Keratinocyte (primary cell): ENCODE results near the gene CYB561. TPM values are rescaled to one million over a fixed set of nuclear protein-coding genes. Genes with fewer than 3 reads are reported as not detected.

Experiments used
- DNase-seq: peaks from one replicate; pipeline ENCODE4 v3.0.0-alpha.2; 2011; ENCODE audit warnings: low read depth, missing footprints, low spot score
- FAIRE-seq: peaks from 2 replicates; lab custom pipeline; 2011; peaks lifted over from hg19 to GRCh38; lab: Jason Lieb, UNC
- H2AFZ ChIP-seq: 2 replicates; pipeline ENCODE4 v1.6.0; 2012; ENCODE audit warnings: low read length, control low read depth, inconsistent platforms; ENCODE audit not compliant: control insufficient read depth
- H3K27ac ChIP-seq: 2 replicates; pipeline ENCODE4 v1.5.1; 2011; ENCODE audit warnings: low read length; ENCODE audit not compliant: control insufficient read depth, insufficient read depth
- H3K27me3 ChIP-seq: 3 replicates; pipeline ENCODE4 v1.6.0; 2011; ENCODE audit warnings: low read length; ENCODE audit not compliant: control insufficient read depth, insufficient read depth; ENCODE audit errors: extremely low read depth
- H3K36me3 ChIP-seq, 2 experiments: 2 replicates in 1 of 2; 3 replicates in 1 of 2; pipeline ENCODE4 v1.5.1; 2011; ENCODE audit warnings: low read length in 2 of 2, mild to moderate bottlenecking in 1 of 2; ENCODE audit not compliant: control insufficient read depth in 2 of 2, insufficient read depth in 2 of 2; ENCODE audit errors: extremely low read depth in 1 of 2
- H3K4me1 ChIP-seq: 3 replicates; pipeline ENCODE4 v1.5.1; 2011; ENCODE audit warnings: low read length; ENCODE audit not compliant: control insufficient read depth, insufficient read depth; ENCODE audit errors: extremely low read depth
- H3K4me2 ChIP-seq: 3 replicates; pipeline ENCODE4 v1.6.0; 2011; ENCODE audit warnings: low read depth, low read length; ENCODE audit not compliant: control insufficient read depth, insufficient read depth; ENCODE audit errors: extremely low read depth
- H3K4me3 ChIP-seq, 3 experiments: fragments of 200-600 bp in 1 of 3; sonication (generic) in 1 of 3; 2 replicates in 2 of 3; 3 replicates in 1 of 3; pipeline ENCODE4 v1.5.1; 2011 to 2016; ENCODE audit warnings: low read length in 3 of 3, mild to moderate bottlenecking in 3 of 3, control low read depth in 2 of 3, inconsistent platforms in 1 of 3, low read depth in 1 of 3, mixed read lengths in 1 of 3, mixed run types in 1 of 3, moderate library complexity in 1 of 3; ENCODE audit not compliant: control insufficient read depth in 2 of 3, insufficient read depth in 2 of 3; ENCODE audit errors: extremely low read depth in 1 of 3
- H3K79me2 ChIP-seq: 2 replicates; pipeline ENCODE4 v1.6.0; 2012; ENCODE audit warnings: low read length; ENCODE audit not compliant: control insufficient read depth, insufficient read depth
- H3K9ac ChIP-seq: 3 replicates; pipeline ENCODE4 v1.6.0; 2011; ENCODE audit warnings: low read length; ENCODE audit not compliant: control insufficient read depth, insufficient read depth; ENCODE audit errors: extremely low read depth
- H3K9me1 ChIP-seq: 3 replicates; pipeline ENCODE4 v1.6.0; 2011; ENCODE audit warnings: low read length; ENCODE audit not compliant: control insufficient read depth, insufficient read depth; ENCODE audit errors: extremely low read depth
- H3K9me3 ChIP-seq: 2 replicates; pipeline ENCODE4 v1.5.1; 2012; ENCODE audit warnings: low read depth, low read length; ENCODE audit not compliant: control insufficient read depth
- H4K20me1 ChIP-seq: 3 replicates; pipeline ENCODE4 v1.6.0; 2011; ENCODE audit warnings: low read length; ENCODE audit not compliant: control insufficient read depth, insufficient read depth; ENCODE audit errors: extremely low read depth
- EZH2 ChIP-seq: IDR thresholded peaks from one replicate; pipeline ENCODE4 v1.6.1; 2012; ENCODE audit warnings: inconsistent platforms, mild to moderate bottlenecking, low read length, moderate library complexity
- dilution Hi-C: fragments of 300-500 bp; cut with MboI; formaldehyde crosslinking; loops from one replicate; pipeline ENCODE4 v1.7.0; 2020; ENCODE audit warnings: low sequenced_read_pairs; ENCODE audit not compliant: extremely low pct_ligation_motif_present
- polyA plus RNA-seq, 5 experiments: library from polyadenylated mRNA; depleted of rRNA in 3 of 5; stranded (reverse) in 3 of 5; stranded (forward) in 1 of 5; unstranded in 1 of 5; fragments of >200 nt; gene quantifications; 1 replicate in 1 of 5; 2 replicates in 3 of 5; 3 replicates in 1 of 5; pipeline versions ENCODE4 v1.2.1 to v1.2.3, GENCODE V29; 2011 to 2012; ENCODE audit warnings: missing spikeins in 2 of 5, low read depth in 1 of 5, low replicate concordance in 1 of 5
- TF ChIP-seq, protein P1 (sequence below), 3 experiments: IDR thresholded peaks in 1 of 3; conservative IDR thresholded peaks in 1 of 3; optimal IDR thresholded peaks in 1 of 3; 2 replicates in 2 of 3; 3 replicates in 1 of 3; pipeline versions ENCODE3 to v1.5.1; 2011; ENCODE audit warnings: low read length in 3 of 3, mild to moderate bottlenecking in 3 of 3, moderate library complexity in 2 of 3, control low read depth in 1 of 3, inconsistent platforms in 1 of 3; ENCODE audit not compliant: insufficient read depth in 2 of 3; ENCODE audit errors: extremely low read depth in 1 of 3

CYB561 gene
- polyA plus RNA-seq, 1 donor (not counting 4 experiments of a cell fraction or from before 2014, with no cell fraction given), result 14.4 TPM

DNA sequence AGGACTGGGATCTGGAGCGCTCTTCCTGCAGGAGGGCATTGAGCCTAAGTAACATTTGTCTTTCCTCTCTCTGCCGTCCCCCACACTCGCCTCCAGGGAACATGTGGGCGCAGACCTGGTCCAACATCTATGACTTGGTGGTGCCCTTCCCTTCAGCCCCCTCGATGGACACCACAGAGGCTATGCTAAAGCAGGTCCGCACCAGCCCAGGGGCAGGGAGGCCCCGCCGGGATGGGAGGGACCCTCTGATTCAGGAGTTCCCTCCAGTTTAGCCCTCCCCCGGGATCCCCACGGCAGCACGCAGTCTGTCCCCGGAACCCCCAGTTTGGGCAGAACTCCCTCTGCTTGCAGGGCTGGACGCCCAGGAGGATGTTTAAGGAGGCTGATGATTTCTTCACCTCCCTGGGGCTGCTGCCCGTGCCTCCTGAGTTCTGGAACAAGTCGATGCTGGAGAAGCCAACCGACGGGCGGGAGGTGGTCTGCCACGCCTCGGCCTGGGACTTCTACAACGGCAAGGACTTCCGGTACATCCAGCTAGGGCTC is 44.8 kb upstream of the CYB561 start:
- H3K9me3 ChIP-seq, result no peaks in the 10 kb centered on the region
- dilution Hi-C loops, result no loop called here
- no peaks in the 10 kb centered on the region for H3K36me3 ChIP-seq
- no peaks in the 10 kb centered on the region for H4K20me1 ChIP-seq
- DNase-seq, result no peak
- no peaks in the 10 kb centered on the region for H3K4me1 ChIP-seq
- no peaks in the 10 kb centered on the region for H3K9me1 ChIP-seq
- H3K4me2 ChIP-seq, result no peak overlapping the region
- no peak for FAIRE-seq
- no peak overlapping the region for H3K27ac ChIP-seq
- H3K27me3 ChIP-seq, result peaks cover 23% of the 10 kb centered on the region
- no peak overlapping the region for H3K4me3 ChIP-seq
- TF ChIP-seq, protein P1, sequence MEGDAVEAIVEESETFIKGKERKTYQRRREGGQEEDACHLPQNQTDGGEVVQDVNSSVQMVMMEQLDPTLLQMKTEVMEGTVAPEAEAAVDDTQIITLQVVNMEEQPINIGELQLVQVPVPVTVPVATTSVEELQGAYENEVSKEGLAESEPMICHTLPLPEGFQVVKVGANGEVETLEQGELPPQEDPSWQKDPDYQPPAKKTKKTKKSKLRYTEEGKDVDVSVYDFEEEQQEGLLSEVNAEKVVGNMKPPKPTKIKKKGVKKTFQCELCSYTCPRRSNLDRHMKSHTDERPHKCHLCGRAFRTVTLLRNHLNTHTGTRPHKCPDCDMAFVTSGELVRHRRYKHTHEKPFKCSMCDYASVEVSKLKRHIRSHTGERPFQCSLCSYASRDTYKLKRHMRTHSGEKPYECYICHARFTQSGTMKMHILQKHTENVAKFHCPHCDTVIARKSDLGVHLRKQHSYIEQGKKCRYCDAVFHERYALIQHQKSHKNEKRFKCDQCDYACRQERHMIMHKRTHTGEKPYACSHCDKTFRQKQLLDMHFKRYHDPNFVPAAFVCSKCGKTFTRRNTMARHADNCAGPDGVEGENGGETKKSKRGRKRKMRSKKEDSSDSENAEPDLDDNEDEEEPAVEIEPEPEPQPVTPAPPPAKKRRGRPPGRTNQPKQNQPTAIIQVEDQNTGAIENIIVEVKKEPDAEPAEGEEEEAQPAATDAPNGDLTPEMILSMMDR (optimal IDR thresholded peaks at IDR 0.05 in 1 of 3, IDR thresholded peaks at IDR 0.05 in 1 of 3, conservative IDR thresholded peaks at IDR 0.05 in 1 of 3; ENCODE audit: extremely low read depth in 1 of 3, insufficient read depth in 2 of 3, low read length in 3 of 3), result no peak
- no peak for TF ChIP-seq EZH2
- no peak overlapping the region for H2AFZ ChIP-seq
- no peak overlapping the region for H3K9ac ChIP-seq
- H3K79me2 ChIP-seq, result no peaks in the 10 kb centered on the region

DNA sequence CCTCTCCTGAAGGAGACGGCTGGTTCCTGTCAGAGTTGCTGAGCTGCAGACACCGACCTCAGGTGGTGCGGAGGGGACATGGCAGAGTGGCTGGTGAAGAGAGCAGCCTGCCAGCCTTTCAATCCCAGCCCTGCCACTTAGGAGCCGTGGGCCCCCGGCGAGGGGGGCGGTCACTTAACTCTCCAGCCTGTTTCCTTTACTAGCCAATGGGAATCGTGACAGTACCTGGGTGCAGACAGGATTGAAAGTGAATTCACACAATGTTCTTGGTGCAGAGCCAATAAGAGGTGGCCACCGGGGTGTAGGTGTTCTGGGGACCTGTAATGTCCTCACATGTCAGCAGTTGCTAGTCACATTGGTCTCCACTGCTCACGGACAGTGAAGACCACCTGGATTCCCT is 44.2 kb upstream of the CYB561 start:
- no peaks in the 10 kb centered on the region for H3K4me1 ChIP-seq

More for the DNA sequence above, 44.2 kb upstream of the CYB561 start:
- H3K9me3 ChIP-seq, result no peaks in the 10 kb centered on the region
- no peak for FAIRE-seq
- peaks cover 23% of the 10 kb centered on the region for H3K27me3 ChIP-seq
- H3K36me3 ChIP-seq, result no peaks in the 10 kb centered on the region
- dilution Hi-C loops, result no loop called here
- H3K27ac ChIP-seq, result no peak overlapping the region
- H3K9ac ChIP-seq, result no peak overlapping the region
- H3K79me2 ChIP-seq, result no peaks in the 10 kb centered on the region
- no peak overlapping the region for H2AFZ ChIP-seq
- no peak overlapping the region for H3K4me3 ChIP-seq
- no peaks in the 10 kb centered on the region for H4K20me1 ChIP-seq
- no peak for DNase-seq
- no peaks in the 10 kb centered on the region for H3K9me1 ChIP-seq
- H3K4me2 ChIP-seq, result no peak overlapping the region
- TF ChIP-seq, protein P1 (optimal IDR thresholded peaks at IDR 0.05 in 1 of 3, IDR thresholded peaks at IDR 0.05 in 1 of 3, conservative IDR thresholded peaks at IDR 0.05 in 1 of 3; ENCODE audit: extremely low read depth in 1 of 3, insufficient read depth in 2 of 3, low read length in 3 of 3), result no peak
- TF ChIP-seq EZH2, result no peak
